Mesothelial cell of epicardium (in vitro differentiated cells): ENCODE data around the gene NUDT13. TPM values are rescaled to one million over a fixed set of nuclear protein-coding genes. Genes with fewer than 3 reads are reported as not detected.
"Not testable (repeated sequence)": the region's sequence is repeated elsewhere in the genome, so short reads cannot be mapped to it uniquely, and the experiment has no call there.

Experiments used
- DNase-seq, 2 experiments: peaks; one replicate each; pipeline ENCODE4 v3.0.0; 2021; ENCODE audit warnings: low spot score in 2 of 2; ENCODE audit not compliant: unreplicated experiment in 2 of 2
- H3K27ac Mint-ChIP-seq: 2 replicates; pipeline ENCODE4 v1.8.0; 2021; ENCODE audit warnings: mixed read lengths
- H3K27me3 Mint-ChIP-seq: 2 replicates; pipeline ENCODE4 v1.8.0; 2021; ENCODE audit warnings: low read depth, mixed read lengths
- H3K36me3 Mint-ChIP-seq: 2 replicates; pipeline ENCODE4 v1.8.0; 2021; ENCODE audit warnings: mixed read lengths
- H3K4me1 Mint-ChIP-seq: 2 replicates; pipeline ENCODE4 v1.8.0; 2021; ENCODE audit warnings: mixed read lengths
- H3K4me3 Mint-ChIP-seq: 2 replicates; pipeline ENCODE4 v1.8.0; 2021; ENCODE audit warnings: mild to moderate bottlenecking, moderate library complexity, mixed read lengths
- H3K9me3 Mint-ChIP-seq: 2 replicates; pipeline ENCODE4 v1.8.0; 2021; ENCODE audit warnings: mixed read lengths
- CTCF ChIP-seq: fragments of 200-600 bp; sonication (generic); IDR thresholded peaks from one replicate; pipeline ENCODE4 v1.5.0; 2021; ENCODE audit warnings: antibody characterized with exemption; ENCODE audit not compliant: unreplicated experiment
- total RNA-seq: library from RNA; stranded (reverse); gene quantifications from 3 replicates; pipeline ENCODE4 v1.2.1, GENCODE V29; 2021

The NUDT13 gene
- total RNA-seq, 1 donor from 2014 or later, result 3.7 TPM

DNA sequence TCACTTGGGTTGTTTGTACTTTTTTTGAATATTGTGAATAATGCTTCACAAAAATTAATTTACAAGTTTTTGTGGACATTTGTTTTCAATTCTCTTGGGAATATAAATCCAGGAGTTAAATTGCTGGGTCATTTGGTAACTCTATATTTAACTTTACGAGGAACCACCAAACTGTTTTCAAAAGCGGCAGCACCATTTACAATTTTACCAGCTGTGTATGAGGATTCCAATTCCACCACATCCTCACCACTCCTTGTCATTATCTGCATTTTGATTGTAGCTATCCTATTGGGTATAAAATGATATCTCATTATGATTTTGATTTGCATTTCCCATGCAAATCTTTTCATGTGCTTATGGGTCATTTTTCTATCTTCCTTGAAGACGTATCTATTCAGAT lies 4.0 kb upstream of the NUDT13 start:
- Mint-ChIP-seq H3K27ac (no peak overlapping the region), H3K27me3 (no peaks in the 10 kb centered on the region), H3K4me3 (no peak overlapping the region), H3K4me1 (peaks cover 3% of the 10 kb centered on the region), H3K9me3 (peaks cover 3% of the 10 kb centered on the region), H3K36me3 (peaks cover 26% of the 10 kb centered on the region)
- no peak for DNase-seq
- no peak for TF ChIP-seq CTCF

DNA sequence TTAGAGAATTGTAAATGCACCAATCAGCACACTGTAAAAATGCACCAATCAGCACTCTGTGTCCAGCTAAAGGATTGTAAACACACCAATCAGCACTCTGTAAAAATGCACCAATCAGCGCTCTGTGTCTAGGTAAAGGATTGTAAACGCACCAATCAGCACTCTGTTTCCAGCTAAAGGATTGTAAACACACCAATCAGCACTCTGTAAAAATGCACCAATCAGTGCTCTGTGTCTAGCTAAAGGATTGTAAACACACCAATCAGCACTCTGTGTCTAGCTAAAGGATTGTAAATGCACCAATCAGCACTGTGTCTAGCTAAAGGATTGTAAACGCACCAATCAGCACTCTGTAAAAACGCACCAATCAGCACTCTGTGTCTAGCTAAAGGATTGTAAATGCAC lies 1.0 kb upstream of the NUDT13 start:
- H3K27ac Mint-ChIP-seq, H3K4me1 Mint-ChIP-seq, H3K4me3 Mint-ChIP-seq, H3K27me3 Mint-ChIP-seq, DNase-seq, H3K9me3 Mint-ChIP-seq: not testable (repeated sequence)
- H3K36me3 Mint-ChIP-seq, result peaks cover 18% of the 10 kb centered on the region

- H3K4me3 Mint-ChIP-seq, H3K9me3 Mint-ChIP-seq, H3K4me1 Mint-ChIP-seq, H3K27me3 Mint-ChIP-seq, DNase-seq: not testable (repeated sequence)
- H3K36me3 Mint-ChIP-seq, result peaks cover 17% of the 10 kb centered on the region
- H3K27ac Mint-ChIP-seq, result peak overlapping the region; percentile 97
These were observed 1.8 kb downstream of the NUDT13 start for GRCh38 chr10:73112032-73112431.

- no peak for DNase-seq
- peaks cover 6% of the 10 kb centered on the region for H3K4me1 Mint-ChIP-seq
- peaks cover 13% of the 10 kb centered on the region for H3K36me3 Mint-ChIP-seq
- no peak overlapping the region for H3K27ac Mint-ChIP-seq
- H3K27me3 Mint-ChIP-seq, result no peaks in the 10 kb centered on the region
- no peak overlapping the region for H3K4me3 Mint-ChIP-seq
- no peak for TF ChIP-seq CTCF
- peaks cover 3% of the 10 kb centered on the region for H3K9me3 Mint-ChIP-seq
These were observed 3.3 kb downstream of the NUDT13 start for GRCh38 chr10:73113551-73113950.

GRCh38 chr10:73116017-73116416 lies 5.8 kb downstream of the NUDT13 start:
- Mint-ChIP-seq H3K9me3 (no peaks in the 10 kb centered on the region), H3K27me3 (no peaks in the 10 kb centered on the region), H3K36me3 (peaks cover 7% of the 10 kb centered on the region), H3K4me1 (peaks cover 4% of the 10 kb centered on the region), H3K4me3 (no peak overlapping the region), H3K27ac (no peak overlapping the region)
- DNase-seq, result no peak
- no peak for TF ChIP-seq CTCF

GRCh38 chr10:73117976-73118743 lies 7.9 kb downstream of the NUDT13 start:
- Mint-ChIP-seq H3K27ac (peak overlapping the region; percentile 24), H3K4me3 (no peak overlapping the region), H3K4me1 (no peaks in the 10 kb centered on the region), H3K27me3 (no peaks in the 10 kb centered on the region), H3K36me3 (peaks cover 7% of the 10 kb centered on the region), H3K9me3 (no peaks in the 10 kb centered on the region)
- TF ChIP-seq CTCF, result no peak
- no peak for DNase-seq
